OCI-LY1 (cell line): ENCODE data around the gene CSF2.
"Not testable (repeated sequence)": the region's sequence is repeated elsewhere in the genome, so short reads cannot be mapped to it uniquely, and the experiment has no call there.

Experiments
- CTCF ChIP-seq: fragments of 200-600 bp; sonication (generic), shearing (Covaris generic); IDR thresholded peaks from 2 replicates; pipeline ENCODE4 v1.5.1; 2017; ENCODE audit warnings: mild to moderate bottlenecking, antibody characterized with exemption, low read length, moderate library complexity, mixed read lengths
- EZH2 ChIP-seq: fragments of 200-600 bp; sonication (generic), shearing (Covaris generic); IDR thresholded peaks from 2 replicates; pipeline ENCODE4 v1.8.0; 2017; ENCODE audit warnings: borderline replicate concordance, mixed run types, mild to moderate bottlenecking, antibody characterized with exemption, low read length, moderate library complexity, mixed read lengths

GRCh38 chr5:132122971-132123370 lies 49.4 kb downstream of the CSF2 start:
- not testable (repeated sequence) for TF ChIP-seq CTCF, EZH2
